GM12878 (cell line): Measurements from ENCODE around the gene IL32. TPM values are rescaled to one million over a fixed set of nuclear protein-coding genes. Genes with fewer than 3 reads are reported as not detected.

ENCODE experiments used
- ATAC-seq: fragments of 200-7000 bp; cut with Tn5 transposase; 3 replicates; pipeline ENCODE4 v1.9.1; 2020; ENCODE audit warnings: mild to moderate bottlenecking, moderate library complexity
- BruUV-seq: library from RNA; stranded (reverse); fragments of 400-500 nt; replicated peaks from 2 replicates; lab custom pipeline; 2021; lab: Mats Ljungman, UMichigan
- CTCF ChIA-PET: fragments of 300-600 bp; sonication (Branson Sonifier 250); formaldehyde crosslinking; extraction: SDS; loops from one replicate; lab custom pipeline; 2021; ENCODE audit warnings: inconsistent platforms; lab: Yijun Ruan, JAX
- POLR2A ChIA-PET: fragments of 350-600 bp; formaldehyde crosslinking; extraction: SDS; loops from one replicate; lab custom pipeline; 2021; ENCODE audit warnings: inconsistent platforms; lab: Charles Lee
- RAD21 ChIA-PET: fragments of 300-600 bp; sonication (Branson Sonifier 250); formaldehyde crosslinking; loops from one replicate; lab custom pipeline; 2023; ENCODE audit warnings: antibody characterized with exemption; ENCODE audit not compliant: unreplicated experiment; lab: Charles Lee
- SMC1A ChIA-PET: fragments of 300-600 bp; sonication (Branson Sonifier 250); formaldehyde crosslinking; loops from one replicate; lab custom pipeline; 2023; ENCODE audit not compliant: unreplicated experiment, uncharacterized antibody; lab: Charles Lee
- DNase-seq: peaks from one replicate; pipeline ENCODE4 v3.0.0-alpha.2; 2011; ENCODE audit warnings: low read depth, low spot score
- FAIRE-seq: peaks from 3 replicates; lab custom pipeline; 2011; peaks lifted over from hg19 to GRCh38; lab: Jason Lieb, UNC
- H2AFZ ChIP-seq: 2 replicates; pipeline ENCODE4 v1.6.0; 2011; ENCODE audit warnings: low read depth, low read length, control low read depth; ENCODE audit not compliant: control insufficient read depth
- H3K27ac ChIP-seq: 2 replicates; pipeline ENCODE4 v1.5.1; 2011; ENCODE audit warnings: control low read depth; ENCODE audit not compliant: control insufficient read depth, insufficient read depth
- H3K27me3 ChIP-seq, 2 experiments: replicated peaks in 1 of 2; 2 replicates each; pipeline versions ENCODE4 v1.6.0 to v1.6.1; 2011; ENCODE audit warnings: low read length in 1 of 2; ENCODE audit not compliant: control insufficient read depth in 2 of 2, insufficient read depth in 2 of 2
- H3K36me3 ChIP-seq, 2 experiments: 2 replicates each; pipeline ENCODE4 v1.5.1; 2011; ENCODE audit warnings: low read length in 1 of 2; ENCODE audit not compliant: control insufficient read depth in 2 of 2, insufficient read depth in 2 of 2
- H3K4me1 ChIP-seq: 2 replicates; pipeline ENCODE4 v1.6.1; 2011; ENCODE audit warnings: mild to moderate bottlenecking, low read length, moderate library complexity, mixed read lengths; ENCODE audit not compliant: control insufficient read depth, insufficient read depth
- H3K4me2 ChIP-seq: 2 replicates; pipeline ENCODE4 v1.6.0; 2011; ENCODE audit warnings: control low read depth; ENCODE audit not compliant: control insufficient read depth, insufficient read depth
- H3K4me3 ChIP-seq: fragments of 200-600 bp; sonication (generic); 2 replicates; pipeline ENCODE4 v1.5.1; 2016
- H3K79me2 ChIP-seq: 2 replicates; pipeline ENCODE4 v1.6.0; 2011; ENCODE audit warnings: low read length; ENCODE audit not compliant: control insufficient read depth, insufficient read depth
- H3K9ac ChIP-seq: 2 replicates; pipeline ENCODE4 v1.8.0; 2011; ENCODE audit warnings: low read length, control low read depth, mixed read lengths; ENCODE audit not compliant: control insufficient read depth, insufficient read depth
- H3K9me3 ChIP-seq: replicated peaks from 3 replicates; pipeline ENCODE4 v1.5.1; 2011; ENCODE audit warnings: mild to moderate bottlenecking, low read length; ENCODE audit not compliant: control insufficient read depth, insufficient read depth
- H4K20me1 ChIP-seq: 2 replicates; pipeline ENCODE4 v1.6.0; 2011; ENCODE audit not compliant: control insufficient read depth, insufficient read depth
- CREM ChIP-seq: IDR thresholded peaks from 2 replicates; pipeline ENCODE4 v1.6.1; 2014; ENCODE audit warnings: antibody characterized with exemption, low read depth
- MEF2B ChIP-seq: fragments of 450-650 bp; IDR thresholded peaks from 2 replicates; pipeline ENCODE4 v1.6.1; 2018; ENCODE audit warnings: mild to moderate bottlenecking, moderate library complexity; ENCODE audit not compliant: partially characterized antibody, poor library complexity, severe bottlenecking
- PAX5 ChIP-seq: IDR thresholded peaks from 2 replicates; pipeline ENCODE4 v1.6.1; 2011; ENCODE audit warnings: low read depth, low read length, borderline replicate concordance
- WGBS: methylation state at CpG from one replicate; pipeline ENCODE4 v1.1.6; 2016; ENCODE audit warnings: low lambda C conversion rate; ENCODE audit not compliant: insufficient replicate concordance, insufficient coverage; ENCODE audit errors: missing lambda C conversion rate; 5-methylcytosine and 5-hydroxymethylcytosine counted together
- in situ Hi-C: fragments of 300-500 bp; cut with MboI; formaldehyde crosslinking; loops from 9 replicates; pipeline ENCODE4 v1.14.3; 2018; ENCODE audit warnings: mixed read lengths
- intact Hi-C: fragments of 100-400 bp; cut with micrococcal nuclease; formaldehyde crosslinking; loops from one replicate; pipeline ENCODE4 v1.14.2; 2022; ENCODE audit not compliant: unreplicated experiment
- polyA plus RNA-seq, 11 experiments: library from polyadenylated mRNA; depleted of rRNA in 4 of 11; unstranded in 6 of 11; stranded (reverse) in 5 of 11; fragments of >200 nt; fragmentation: Nextera tagmentation in 4 of 11; fragmentation: Illumina TruSeq in 1 of 11; extraction: Ambion mirVana in 4 of 11; extraction: Trizol in 1 of 11; gene quantifications; 1 replicate in 1 of 11; 2 replicates in 10 of 11; pipeline versions ENCODE4 v1.2.1 to v1.2.3, GENCODE V29; 2011 to 2016; ENCODE audit warnings: inconsistent platforms in 2 of 11, missing spikeins in 2 of 11, low read depth in 1 of 11
- total RNA-seq, 4 experiments: library from RNA; depleted of rRNA in 3 of 4; stranded (reverse); fragments of >200 nt in 3 of 4; fragmentation: Illumina TruSeq in 1 of 4; extraction: Trizol in 1 of 4; gene quantifications; 2 replicates each; pipeline versions ENCODE4 v1.2.1 to v1.2.3, GENCODE V29; 2013 to 2021
- TF ChIP-seq, protein P1 (sequence below): fragments of 450-650 bp; IDR thresholded peaks from 2 replicates; pipeline ENCODE4 v1.6.1; 2017; ENCODE audit warnings: mild to moderate bottlenecking, moderate library complexity
- TF ChIP-seq, protein P2 (sequence below), 3 experiments: IDR thresholded peaks in 2 of 3; conservative IDR thresholded peaks in 1 of 3; 2 replicates each; pipeline ENCODE4 v1.5.1; 2011; ENCODE audit warnings: low read depth in 3 of 3, low read length in 3 of 3, mild to moderate bottlenecking in 3 of 3, control low read depth in 2 of 3, moderate library complexity in 2 of 3, inconsistent platforms in 1 of 3, mixed read lengths in 1 of 3; ENCODE audit not compliant: control insufficient read depth in 2 of 3, insufficient read depth in 1 of 3; ENCODE audit errors: extremely low read depth in 1 of 3

Gene IL32
- total and polyA plus RNA-seq, 10 of the 15 experiments (the other 5 are each of a cell fraction or from before 2014, with no cell fraction given), result 27.0 to 122 (median 55.8) TPM

DNA sequence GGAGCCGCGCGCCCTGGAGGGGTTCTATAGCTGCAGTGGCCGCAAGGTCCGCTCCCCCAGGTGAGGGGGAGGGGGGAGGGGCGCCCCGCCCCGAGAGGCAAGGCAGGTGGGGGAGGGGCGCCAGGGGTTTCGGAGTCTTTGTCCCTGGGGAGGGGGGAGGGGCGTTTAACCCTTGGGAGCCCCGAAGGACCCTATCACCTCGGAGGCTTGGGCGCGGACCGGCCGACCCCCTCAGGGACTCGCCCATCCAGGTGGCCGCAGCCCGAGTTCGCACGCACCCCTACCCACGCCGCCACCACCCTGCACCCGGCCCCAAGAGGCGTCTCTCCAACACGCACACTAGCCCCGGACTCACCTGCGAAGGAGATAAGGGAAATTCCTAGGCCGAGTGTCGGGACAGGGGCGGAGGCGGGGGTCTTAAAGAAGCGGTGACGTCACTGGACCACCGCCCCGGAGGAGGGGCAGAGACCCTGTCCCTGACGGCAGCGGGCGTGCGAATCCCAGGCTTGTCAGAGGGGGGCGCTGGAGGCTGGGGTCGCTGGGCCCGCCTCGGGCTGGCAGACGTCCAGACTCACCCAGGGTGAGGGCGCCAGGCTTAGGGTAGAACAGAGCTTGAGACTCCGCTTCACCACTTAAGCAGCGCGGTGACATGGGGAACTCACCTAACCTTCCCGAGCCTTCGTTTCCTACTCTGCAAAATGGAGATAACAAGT is 47.5 kb upstream of the IL32 start, which contains the start of gene CLDN6:
Gene CLDN6 (minus strand): TSS at position 390 of the 713 bp plus-strand sequence. CDS start 2,162 bp downstream, outside the sequence.
- BruUV-seq, result no TSS peak

More for the DNA sequence above, 47.5 kb upstream of the IL32 start, which contains the start of gene CLDN6:
- no peak within 1 kb of the TSS for H2AFZ ChIP-seq
- ChIA-PET POLR2A (no interaction called here), RAD21 (no interaction called here), CTCF (interaction anchor here (1.2 to 18.2 kb wide), 2 partner anchors 13 to 14 kb away, joined by 3 to 421 read pairs; no protein-coding TSS in a partner anchor)
- H3K36me3 ChIP-seq, result no peaks in the 10 kb centered on the region; a peak in 1 of 4 replicates
- H3K4me3 ChIP-seq, result no peak within 1 kb of the TSS
- intact Hi-C loops, result no loop called here
- WGBS, result 6% methylated on average over 40 of the region's 52 CpGs
- peaks cover 23% of the 10 kb centered on the region for H3K4me1 ChIP-seq
- H3K79me2 ChIP-seq, result no peaks in the 10 kb centered on the region
- DNase-seq (no peak), ATAC-seq (no peak), FAIRE-seq (no peak)
- no peaks in the 10 kb centered on the region for H3K9me3 ChIP-seq
- no peaks in the 10 kb centered on the region for H4K20me1 ChIP-seq
- no peak within 1 kb of the TSS for H3K9ac ChIP-seq
- no peak within 1 kb of the TSS for H3K27ac ChIP-seq
- no peaks in the 10 kb centered on the region; a peak in 2 of 4 replicates for H3K27me3 ChIP-seq
- in situ Hi-C loops, result no loop called here
- H3K4me2 ChIP-seq, result peak within 1 kb of the TSS; percentile 33; the same call in 1 of the 2 replicates
- TF ChIP-seq, protein P1, sequence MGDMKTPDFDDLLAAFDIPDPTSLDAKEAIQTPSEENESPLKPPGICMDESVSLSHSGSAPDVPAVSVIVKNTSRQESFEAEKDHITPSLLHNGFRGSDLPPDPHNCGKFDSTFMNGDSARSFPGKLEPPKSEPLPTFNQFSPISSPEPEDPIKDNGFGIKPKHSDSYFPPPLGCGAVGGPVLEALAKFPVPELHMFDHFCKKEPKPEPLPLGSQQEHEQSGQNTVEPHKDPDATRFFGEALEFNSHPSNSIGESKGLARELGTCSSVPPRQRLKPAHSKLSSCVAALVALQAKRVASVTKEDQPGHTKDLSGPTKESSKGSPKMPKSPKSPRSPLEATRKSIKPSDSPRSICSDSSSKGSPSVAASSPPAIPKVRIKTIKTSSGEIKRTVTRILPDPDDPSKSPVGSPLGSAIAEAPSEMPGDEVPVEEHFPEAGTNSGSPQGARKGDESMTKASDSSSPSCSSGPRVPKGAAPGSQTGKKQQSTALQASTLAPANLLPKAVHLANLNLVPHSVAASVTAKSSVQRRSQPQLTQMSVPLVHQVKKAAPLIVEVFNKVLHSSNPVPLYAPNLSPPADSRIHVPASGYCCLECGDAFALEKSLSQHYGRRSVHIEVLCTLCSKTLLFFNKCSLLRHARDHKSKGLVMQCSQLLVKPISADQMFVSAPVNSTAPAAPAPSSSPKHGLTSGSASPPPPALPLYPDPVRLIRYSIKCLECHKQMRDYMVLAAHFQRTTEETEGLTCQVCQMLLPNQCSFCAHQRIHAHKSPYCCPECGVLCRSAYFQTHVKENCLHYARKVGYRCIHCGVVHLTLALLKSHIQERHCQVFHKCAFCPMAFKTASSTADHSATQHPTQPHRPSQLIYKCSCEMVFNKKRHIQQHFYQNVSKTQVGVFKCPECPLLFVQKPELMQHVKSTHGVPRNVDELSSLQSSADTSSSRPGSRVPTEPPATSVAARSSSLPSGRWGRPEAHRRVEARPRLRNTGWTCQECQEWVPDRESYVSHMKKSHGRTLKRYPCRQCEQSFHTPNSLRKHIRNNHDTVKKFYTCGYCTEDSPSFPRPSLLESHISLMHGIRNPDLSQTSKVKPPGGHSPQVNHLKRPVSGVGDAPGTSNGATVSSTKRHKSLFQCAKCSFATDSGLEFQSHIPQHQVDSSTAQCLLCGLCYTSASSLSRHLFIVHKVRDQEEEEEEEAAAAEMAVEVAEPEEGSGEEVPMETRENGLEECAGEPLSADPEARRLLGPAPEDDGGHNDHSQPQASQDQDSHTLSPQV, result no peak
- TF ChIP-seq CREM (0 out of 2 replicates have a peak, but pooled peaks have one; percentile 23), MEF2B (peak; percentile 40), PAX5 (no peak)
- TF ChIP-seq, protein P2, sequence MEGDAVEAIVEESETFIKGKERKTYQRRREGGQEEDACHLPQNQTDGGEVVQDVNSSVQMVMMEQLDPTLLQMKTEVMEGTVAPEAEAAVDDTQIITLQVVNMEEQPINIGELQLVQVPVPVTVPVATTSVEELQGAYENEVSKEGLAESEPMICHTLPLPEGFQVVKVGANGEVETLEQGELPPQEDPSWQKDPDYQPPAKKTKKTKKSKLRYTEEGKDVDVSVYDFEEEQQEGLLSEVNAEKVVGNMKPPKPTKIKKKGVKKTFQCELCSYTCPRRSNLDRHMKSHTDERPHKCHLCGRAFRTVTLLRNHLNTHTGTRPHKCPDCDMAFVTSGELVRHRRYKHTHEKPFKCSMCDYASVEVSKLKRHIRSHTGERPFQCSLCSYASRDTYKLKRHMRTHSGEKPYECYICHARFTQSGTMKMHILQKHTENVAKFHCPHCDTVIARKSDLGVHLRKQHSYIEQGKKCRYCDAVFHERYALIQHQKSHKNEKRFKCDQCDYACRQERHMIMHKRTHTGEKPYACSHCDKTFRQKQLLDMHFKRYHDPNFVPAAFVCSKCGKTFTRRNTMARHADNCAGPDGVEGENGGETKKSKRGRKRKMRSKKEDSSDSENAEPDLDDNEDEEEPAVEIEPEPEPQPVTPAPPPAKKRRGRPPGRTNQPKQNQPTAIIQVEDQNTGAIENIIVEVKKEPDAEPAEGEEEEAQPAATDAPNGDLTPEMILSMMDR (IDR thresholded peaks at IDR 0.05 in 2 of 3, conservative IDR thresholded peaks at IDR 0.05 in 1 of 3; ENCODE audit: control insufficient read depth in 2 of 3, extremely low read depth in 1 of 3, insufficient read depth in 1 of 3, low read depth in 3 of 3, low read length in 3 of 3), result peak in 2 of 3 experiments; percentile 24 to 26; a peak in 3 of 6 replicates
- TF ChIP-seq, all 136 proteins: peak for 3
- SMC1A ChIA-PET, result no interaction called here
